ENCODE data around the gene AHDC1. TPM values are rescaled to one million over a fixed set of nuclear protein-coding genes. Genes with fewer than 3 reads are reported as not detected.

The AHDC1 gene
- total and polyA plus RNA-seq, 9 of the 15 experiments (the other 6 are each of a cell fraction or from before 2014, with no cell fraction given) = 0.21 to 36.4 (median 4.7) TPM

DNA sequence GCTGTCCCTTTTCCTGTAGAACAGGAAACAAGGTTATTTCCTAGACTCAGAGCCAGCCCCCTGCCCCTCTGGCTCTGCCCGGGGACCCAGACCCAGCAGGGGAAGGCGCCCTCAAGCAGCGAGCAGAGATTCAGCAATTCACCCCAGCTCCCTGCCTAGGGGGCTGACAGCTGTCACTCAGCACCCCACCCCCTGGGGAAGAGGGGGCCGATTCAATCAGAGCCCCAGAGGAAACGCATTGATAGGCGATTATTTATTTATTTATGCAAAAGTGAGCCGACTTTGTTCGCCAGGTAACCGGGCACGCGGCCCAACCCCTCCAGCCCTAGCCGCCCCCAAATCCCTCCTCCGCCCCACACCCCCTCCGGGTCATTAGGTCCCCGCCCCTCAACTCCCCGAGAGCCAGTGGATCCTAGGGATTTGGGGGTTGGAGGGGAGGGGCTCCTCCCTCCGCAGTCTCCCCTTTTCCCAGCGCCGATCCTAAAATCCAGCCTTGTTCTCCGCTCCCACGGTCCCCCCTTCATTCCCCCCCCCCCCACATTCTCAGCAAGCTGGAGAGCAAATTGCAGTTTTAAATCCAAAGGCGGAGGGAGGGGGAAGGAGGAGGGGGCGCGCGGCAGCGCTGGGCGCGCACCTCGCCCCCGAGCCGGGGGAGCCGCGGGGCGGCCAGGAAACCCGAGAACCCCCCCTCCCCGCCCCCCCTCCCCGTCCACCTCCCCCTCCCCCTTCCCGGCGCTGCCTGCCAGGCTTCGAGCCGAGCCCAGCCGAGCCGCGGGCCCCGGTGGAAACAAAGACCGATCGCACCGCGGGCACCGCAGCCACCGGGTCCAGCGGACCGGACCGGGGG lies 1.3 kb downstream of the AHDC1 start (continued):
- TF ChIP-seq, protein P1, sequence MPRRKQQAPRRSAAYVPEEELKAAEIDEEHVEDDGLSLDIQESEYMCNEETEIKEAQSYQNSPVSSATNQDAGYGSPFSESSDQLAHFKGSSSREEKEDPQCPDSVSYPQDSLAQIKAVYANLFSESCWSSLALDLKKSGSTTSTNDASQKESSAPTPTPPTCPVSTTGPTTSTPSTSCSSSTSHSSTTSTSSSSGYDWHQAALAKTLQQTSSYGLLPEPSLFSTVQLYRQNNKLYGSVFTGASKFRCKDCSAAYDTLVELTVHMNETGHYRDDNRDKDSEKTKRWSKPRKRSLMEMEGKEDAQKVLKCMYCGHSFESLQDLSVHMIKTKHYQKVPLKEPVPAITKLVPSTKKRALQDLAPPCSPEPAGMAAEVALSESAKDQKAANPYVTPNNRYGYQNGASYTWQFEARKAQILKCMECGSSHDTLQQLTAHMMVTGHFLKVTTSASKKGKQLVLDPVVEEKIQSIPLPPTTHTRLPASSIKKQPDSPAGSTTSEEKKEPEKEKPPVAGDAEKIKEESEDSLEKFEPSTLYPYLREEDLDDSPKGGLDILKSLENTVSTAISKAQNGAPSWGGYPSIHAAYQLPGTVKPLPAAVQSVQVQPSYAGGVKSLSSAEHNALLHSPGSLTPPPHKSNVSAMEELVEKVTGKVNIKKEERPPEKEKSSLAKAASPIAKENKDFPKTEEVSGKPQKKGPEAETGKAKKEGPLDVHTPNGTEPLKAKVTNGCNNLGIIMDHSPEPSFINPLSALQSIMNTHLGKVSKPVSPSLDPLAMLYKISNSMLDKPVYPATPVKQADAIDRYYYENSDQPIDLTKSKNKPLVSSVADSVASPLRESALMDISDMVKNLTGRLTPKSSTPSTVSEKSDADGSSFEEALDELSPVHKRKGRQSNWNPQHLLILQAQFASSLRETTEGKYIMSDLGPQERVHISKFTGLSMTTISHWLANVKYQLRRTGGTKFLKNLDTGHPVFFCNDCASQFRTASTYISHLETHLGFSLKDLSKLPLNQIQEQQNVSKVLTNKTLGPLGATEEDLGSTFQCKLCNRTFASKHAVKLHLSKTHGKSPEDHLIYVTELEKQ (CRISPR knock-in tag; IDR thresholded peaks at IDR 0.05) = no peak
- no peak for TF ChIP-seq ZNF507 (tag; conservative IDR thresholded peaks at IDR 0.05)
- TF ChIP-seq EHMT2 (IDR thresholded peaks at IDR 0.05) = no peak
- TF ChIP-seq ZNF766 (CRISPR knock-in tag; conservative IDR thresholded peaks at IDR 0.05) = no peak
- TF ChIP-seq, protein P2, sequence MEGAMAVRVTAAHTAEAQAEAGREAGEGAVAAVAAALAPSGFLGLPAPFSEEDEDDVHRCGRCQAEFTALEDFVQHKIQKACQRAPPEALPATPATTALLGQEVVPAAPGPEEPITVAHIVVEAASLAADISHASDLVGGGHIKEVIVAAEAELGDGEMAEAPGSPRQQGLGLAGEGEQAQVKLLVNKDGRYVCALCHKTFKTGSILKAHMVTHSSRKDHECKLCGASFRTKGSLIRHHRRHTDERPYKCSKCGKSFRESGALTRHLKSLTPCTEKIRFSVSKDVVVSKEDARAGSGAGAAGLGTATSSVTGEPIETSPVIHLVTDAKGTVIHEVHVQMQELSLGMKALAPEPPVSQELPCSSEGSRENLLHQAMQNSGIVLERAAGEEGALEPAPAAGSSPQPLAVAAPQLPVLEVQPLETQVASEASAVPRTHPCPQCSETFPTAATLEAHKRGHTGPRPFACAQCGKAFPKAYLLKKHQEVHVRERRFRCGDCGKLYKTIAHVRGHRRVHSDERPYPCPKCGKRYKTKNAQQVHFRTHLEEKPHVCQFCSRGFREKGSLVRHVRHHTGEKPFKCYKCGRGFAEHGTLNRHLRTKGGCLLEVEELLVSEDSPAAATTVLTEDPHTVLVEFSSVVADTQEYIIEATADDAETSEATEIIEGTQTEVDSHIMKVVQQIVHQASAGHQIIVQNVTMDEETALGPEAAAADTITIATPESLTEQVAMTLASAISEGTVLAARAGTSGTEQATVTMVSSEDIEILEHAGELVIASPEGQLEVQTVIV (CRISPR knock-in tag; IDR thresholded peaks at IDR 0.05; ENCODE audit: borderline replicate concordance) = no peak
- no peak for TF ChIP-seq RBBP5 (IDR thresholded peaks at IDR 0.05; ENCODE audit: borderline replicate concordance, insufficient read depth, low read length, poor library complexity, severe bottlenecking)
- TF ChIP-seq ZNF717 (CRISPR knock-in tag; IDR thresholded peaks at IDR 0.05) = no peak
- TF ChIP-seq TCF3 (CRISPR knock-in tag; IDR thresholded peaks at IDR 0.05) = no peak
- no peak for TF ChIP-seq COPS2 (conservative IDR thresholded peaks at IDR 0.05)
- peak in 1 of 2 experiments; percentile 33; a peak in 1 of 4 replicates for TF ChIP-seq NONO (IDR thresholded peaks at IDR 0.05; ENCODE audit: low read depth in 2 of 2, low read length in 1 of 2)
- no peak for TF ChIP-seq ZNF583 (CRISPR knock-in tag; IDR thresholded peaks at IDR 0.05)
- TF ChIP-seq JUN (IDR thresholded peaks at IDR 0.05; ENCODE audit: borderline replicate concordance, low read depth, low read length) = no peak
- no peak for TF ChIP-seq JUN (CRISPR knock-in tag; IDR thresholded peaks at IDR 0.05; ENCODE audit: borderline replicate concordance)
- TF ChIP-seq PYGO2 (tag; IDR thresholded peaks at IDR 0.05) = no peak
- no peak for TF ChIP-seq SIRT6 (IDR thresholded peaks at IDR 0.05; ENCODE audit: low read depth, low read length)
- TF ChIP-seq, protein P3, sequence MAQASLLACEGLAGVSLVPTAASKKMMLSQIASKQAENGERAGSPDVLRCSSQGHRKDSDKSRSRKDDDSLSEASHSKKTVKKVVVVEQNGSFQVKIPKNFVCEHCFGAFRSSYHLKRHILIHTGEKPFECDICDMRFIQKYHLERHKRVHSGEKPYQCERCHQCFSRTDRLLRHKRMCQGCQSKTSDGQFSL (CRISPR knock-in tag; IDR thresholded peaks at IDR 0.05) = peak; percentile 84
- TF ChIP-seq, protein P3 (tag; IDR thresholded peaks at IDR 0.05) = peak in 1 of 2 experiments; percentile 87; a peak in 2 of 4 replicates
- TF ChIP-seq RFX7 (CRISPR knock-in tag; IDR thresholded peaks at IDR 0.05) = no peak
- no peak for TF ChIP-seq SAFB2 (IDR thresholded peaks at IDR 0.05; ENCODE audit: borderline replicate concordance, low read depth, low read length, severe bottlenecking)
- TF ChIP-seq MIER1 (IDR thresholded peaks at IDR 0.05; ENCODE audit: low read depth) = no peak
- TF ChIP-seq TAF1 (IDR thresholded peaks at IDR 0.05; ENCODE audit: control insufficient read depth, extremely low read depth, insufficient read depth, low read length, severe bottlenecking) = no peak

Data from K562 (cell line).